Trophoblast cell (in vitro differentiated cells and primary cell): Measurements from ENCODE around the gene CXXC4.

Source experiments
- DNase-seq, 2 donors: peaks; one replicate each; pipeline ENCODE4 v3.0.0-alpha.2; 2016
- H2AFZ ChIP-seq: 2 replicates; pipeline ENCODE4 v1.6.1; 2013; ENCODE audit warnings: low read length, moderate library complexity, mild to moderate bottlenecking; ENCODE audit not compliant: insufficient read depth, poor library complexity
- H2AK5ac ChIP-seq: 2 replicates; pipeline ENCODE4 v1.6.1; 2013; ENCODE audit warnings: mild to moderate bottlenecking, low read length
- H2BK120ac ChIP-seq: 2 replicates; pipeline ENCODE4 v1.6.1; 2013; ENCODE audit warnings: low read length, mild to moderate bottlenecking, moderate library complexity; ENCODE audit not compliant: insufficient read depth, poor library complexity
- H2BK12ac ChIP-seq: 2 replicates; pipeline ENCODE4 v1.6.1; 2013; ENCODE audit warnings: mild to moderate bottlenecking, low read length, moderate library complexity
- H2BK5ac ChIP-seq: 2 replicates; pipeline ENCODE4 v1.6.1; 2013; ENCODE audit warnings: low read length, low read depth, moderate library complexity, mild to moderate bottlenecking; ENCODE audit not compliant: poor library complexity
- H3K14ac ChIP-seq: 2 replicates; pipeline ENCODE4 v1.6.1; 2013; ENCODE audit warnings: mild to moderate bottlenecking, low read length
- H3K18ac ChIP-seq: 2 replicates; pipeline ENCODE4 v1.6.1; 2013; ENCODE audit warnings: mild to moderate bottlenecking, low read length
- H3K23ac ChIP-seq: 2 replicates; pipeline ENCODE4 v1.6.1; 2013; ENCODE audit warnings: low read length
- H3K27ac ChIP-seq: 2 replicates; pipeline ENCODE4 v1.5.1; 2013; ENCODE audit warnings: low read depth, mild to moderate bottlenecking, inconsistent platforms, low read length, moderate library complexity
- H3K27me3 ChIP-seq: 2 replicates; pipeline ENCODE4 v1.6.1; 2013; ENCODE audit warnings: inconsistent platforms, mild to moderate bottlenecking, low read length, moderate library complexity; ENCODE audit not compliant: insufficient read depth
- H3K36me3 ChIP-seq, 2 experiments: 1 replicate in 1 of 2; 2 replicates in 1 of 2; pipeline ENCODE4 v1.6.1; 2013; ENCODE audit warnings: low read length in 2 of 2, mild to moderate bottlenecking in 2 of 2, moderate library complexity in 1 of 2; ENCODE audit not compliant: insufficient read depth in 2 of 2, control insufficient read depth in 1 of 2
- H3K4ac ChIP-seq: 2 replicates; pipeline ENCODE4 v1.6.1; 2013; ENCODE audit warnings: low read depth, mild to moderate bottlenecking, low read length, moderate library complexity
- H3K4me1 ChIP-seq, 2 experiments: 1 replicate in 1 of 2; 2 replicates in 1 of 2; pipeline ENCODE4 v1.6.1; 2013; ENCODE audit warnings: low read length in 2 of 2, mild to moderate bottlenecking in 2 of 2, moderate library complexity in 1 of 2; ENCODE audit not compliant: insufficient read depth in 2 of 2, control insufficient read depth in 1 of 2
- H3K4me2 ChIP-seq: 2 replicates; pipeline ENCODE4 v1.6.1; 2013; ENCODE audit warnings: inconsistent platforms, mild to moderate bottlenecking, low read length, moderate library complexity
- H3K4me3 ChIP-seq: 2 replicates; pipeline ENCODE4 v1.5.1; 2013; ENCODE audit warnings: mild to moderate bottlenecking, low read depth, low read length, inconsistent platforms
- H3K79me1 ChIP-seq: one replicate; pipeline ENCODE4 v1.6.1; 2013; ENCODE audit warnings: low read length
- H3K79me2 ChIP-seq: 2 replicates; pipeline ENCODE4 v1.6.1; 2013; ENCODE audit warnings: low read length, mild to moderate bottlenecking; ENCODE audit not compliant: control insufficient read depth, insufficient read depth, poor library complexity
- H3K9ac ChIP-seq: 2 replicates; pipeline ENCODE4 v1.6.1; 2013; ENCODE audit warnings: mild to moderate bottlenecking, low read length
- H3K9me3 ChIP-seq: 2 replicates; pipeline ENCODE4 v1.6.1; 2013; ENCODE audit warnings: low read depth, mild to moderate bottlenecking, control low read depth, inconsistent platforms, low read length; ENCODE audit not compliant: insufficient read depth
- H4K12ac ChIP-seq: 2 replicates; pipeline ENCODE4 v1.6.1; 2013; ENCODE audit warnings: low read depth, mild to moderate bottlenecking, low read length, moderate library complexity
- H4K8ac ChIP-seq: 2 replicates; pipeline ENCODE4 v1.6.1; 2013; ENCODE audit warnings: low read depth, mild to moderate bottlenecking, low read length, moderate library complexity
- H4K91ac ChIP-seq: one replicate; pipeline ENCODE4 v1.6.1; 2013; ENCODE audit warnings: low read depth, mild to moderate bottlenecking, low read length, moderate library complexity
- WGBS: extraction: QIAGEN DNeasy Blood & Tissue Kit; methylation state at CpG from one replicate; pipeline ENCODE4 v1.1.7; 2013; ENCODE audit warnings: missing lambda C conversion rate; ENCODE audit not compliant: insufficient read length, insufficient coverage; ENCODE audit errors: extremely low coverage; 5-methylcytosine and 5-hydroxymethylcytosine counted together

CXXC4 gene

GRCh38 chr4:104489731-104490095, 5.0 kb downstream of the CXXC4 start:
- H3K27ac ChIP-seq, result no peak overlapping the region
- H3K14ac ChIP-seq, result no peak overlapping the region
- no peaks in the 10 kb centered on the region for H3K79me2 ChIP-seq
- H3K27me3 ChIP-seq, result peaks cover 4% of the 10 kb centered on the region
- H3K4me1 ChIP-seq, result peaks cover 0 to 5% of the 10 kb centered on the region in 2 experiments
- no peak overlapping the region for H3K9ac ChIP-seq
- H3K79me1 ChIP-seq, result peaks cover 5% of the 10 kb centered on the region
- no peak for DNase-seq
- no peak overlapping the region for H2AK5ac ChIP-seq
- no peak overlapping the region for H4K12ac ChIP-seq
- no peak overlapping the region for H2BK5ac ChIP-seq
- no peak overlapping the region for H4K8ac ChIP-seq
- H2AFZ ChIP-seq, result no peak overlapping the region
- H3K36me3 ChIP-seq, result no peaks in the 10 kb centered on the region
- H2BK120ac ChIP-seq, result no peak overlapping the region
- no peaks in the 10 kb centered on the region for H3K9me3 ChIP-seq
- no peak overlapping the region for H3K18ac ChIP-seq
- H4K91ac ChIP-seq, result no peak overlapping the region
- H3K23ac ChIP-seq, result no peak overlapping the region
- H3K4ac ChIP-seq, result no peak overlapping the region
- H3K4me2 ChIP-seq, result no peak overlapping the region
- no peak overlapping the region for H2BK12ac ChIP-seq
- no peak overlapping the region for H3K4me3 ChIP-seq

GRCh38 chr4:104488151-104488550, 6.5 kb downstream of the CXXC4 start:
- Histone ChIP-seq H3K4me3 (no peak overlapping the region), H3K14ac (no peak overlapping the region), H3K9ac (no peak overlapping the region), H3K27me3 (peaks cover 4% of the 10 kb centered on the region), H4K12ac (no peak overlapping the region), H3K79me1 (peaks cover 5% of the 10 kb centered on the region), H2AK5ac (no peak overlapping the region), H3K4me1 (peaks cover 0 to 5% of the 10 kb centered on the region in 2 experiments), H3K9me3 (no peaks in the 10 kb centered on the region), H2BK5ac (no peak overlapping the region), H3K4me2 (no peak overlapping the region), H3K23ac (no peak overlapping the region), H4K8ac (no peak overlapping the region), H3K18ac (no peak overlapping the region), H3K79me2 (no peaks in the 10 kb centered on the region), H3K4ac (no peak overlapping the region), H4K91ac (no peak overlapping the region), H3K36me3 (no peaks in the 10 kb centered on the region), H2BK120ac (no peak overlapping the region), H2BK12ac (no peak overlapping the region), H2AFZ (no peak overlapping the region), H3K27ac (no peak overlapping the region)
- no CpG with 5 or more reads among the region's 1 CpG for WGBS
- DNase-seq, result no peak

GRCh38 chr4:104486716-104487504, 7.8 kb downstream of the CXXC4 start:
- Histone ChIP-seq H2AK5ac (no peak overlapping the region), H2BK5ac (no peak overlapping the region), H2AFZ (no peak overlapping the region), H3K4me1 (peaks cover 0 to 5% of the 10 kb centered on the region in 2 experiments), H3K79me2 (no peaks in the 10 kb centered on the region), H3K36me3 (no peaks in the 10 kb centered on the region), H3K27me3 (peaks cover 4% of the 10 kb centered on the region), H3K9me3 (no peaks in the 10 kb centered on the region), H4K8ac (no peak overlapping the region), H3K27ac (no peak overlapping the region), H3K4me2 (no peak overlapping the region), H4K12ac (no peak overlapping the region), H2BK120ac (no peak overlapping the region), H3K18ac (no peak overlapping the region), H4K91ac (no peak overlapping the region), H3K14ac (no peak overlapping the region), H3K9ac (no peak overlapping the region), H3K79me1 (peaks cover 5% of the 10 kb centered on the region), H3K4ac (no peak overlapping the region), H2BK12ac (no peak overlapping the region), H3K23ac (no peak overlapping the region), H3K4me3 (no peak overlapping the region)
- WGBS, result no CpG with 5 or more reads among the region's 2 CpGs
- DNase-seq, result no peak

GRCh38 chr4:104475652-104476051, 19.0 kb downstream of the CXXC4 start:
- H3K4ac ChIP-seq, result no peak overlapping the region
- no peak overlapping the region for H3K18ac ChIP-seq
- no peak for DNase-seq
- no peak overlapping the region for H3K4me3 ChIP-seq
- no peak overlapping the region for H2BK120ac ChIP-seq
- H3K4me2 ChIP-seq, result no peak overlapping the region
- no peaks in the 10 kb centered on the region for H3K36me3 ChIP-seq
- peaks cover 0 to 2% of the 10 kb centered on the region in 2 experiments for H3K4me1 ChIP-seq
- no CpG with 5 or more reads among the region's 4 CpGs for WGBS
- H2BK5ac ChIP-seq, result no peak overlapping the region
- no peak overlapping the region for H3K14ac ChIP-seq
- H3K9ac ChIP-seq, result no peak overlapping the region
- no peak overlapping the region for H3K23ac ChIP-seq
- H4K91ac ChIP-seq, result no peak overlapping the region
- no peaks in the 10 kb centered on the region for H3K27me3 ChIP-seq
- H3K9me3 ChIP-seq, result no peaks in the 10 kb centered on the region
- H2AFZ ChIP-seq, result no peak overlapping the region
- H2BK12ac ChIP-seq, result no peak overlapping the region
- no peak overlapping the region for H4K12ac ChIP-seq
- no peaks in the 10 kb centered on the region for H3K79me2 ChIP-seq
- no peak overlapping the region for H3K27ac ChIP-seq
- no peaks in the 10 kb centered on the region for H3K79me1 ChIP-seq
- no peak overlapping the region for H4K8ac ChIP-seq
- no peak overlapping the region for H2AK5ac ChIP-seq
